ENCODE data around the gene SFT2D3.

GRCh38 chr2:127661072-127661649, 40.1 kb upstream of the SFT2D3 start:
- TF ChIP-seq FOXO4 (CRISPR knock-in tag; conservative IDR thresholded peaks at IDR 0.05), result no peak
- TF ChIP-seq ZNF75D (CRISPR knock-in tag; IDR thresholded peaks at IDR 0.05; ENCODE audit: borderline replicate concordance), result no peak
- TF ChIP-seq ZNF382 (CRISPR knock-in tag; IDR thresholded peaks at IDR 0.05; ENCODE audit: borderline replicate concordance), result no peak
- no peak for TF ChIP-seq ZNF253 (CRISPR knock-in tag; IDR thresholded peaks at IDR 0.05; ENCODE audit: borderline replicate concordance)
- TF ChIP-seq KDM5A (IDR thresholded peaks at IDR 0.05; ENCODE audit: borderline replicate concordance, low read length), result no peak
- TF ChIP-seq ZNF670 (CRISPR knock-in tag; IDR thresholded peaks at IDR 0.05; ENCODE audit: borderline replicate concordance), result no peak
- no peak for TF ChIP-seq ETS1 (CRISPR knock-in tag; IDR thresholded peaks at IDR 0.05)
- TF ChIP-seq RNF2 (conservative IDR thresholded peaks at IDR 0.05; ENCODE audit: low read depth), result no peak
- no peak for TF ChIP-seq CTCF (CRISPR knock-in tag; IDR thresholded peaks at IDR 0.05)
- no peak for TF ChIP-seq SNAPC5 (CRISPR knock-in tag; IDR thresholded peaks at IDR 0.05; ENCODE audit: borderline replicate concordance)
- no peak for TF ChIP-seq POLR2A (IDR thresholded peaks at IDR 0.05; ENCODE audit: insufficient read depth in 1 of 2, low read depth in 2 of 2, low read length in 2 of 2)

Data from HepG2 (cell line).